C1 segment of cervical spinal cord (tissue), 14 donors: Measurements from ENCODE around the gene USP6NL.

ENCODE experiments used
- DNase-seq, 14 donors: peaks; one replicate each; lab custom pipeline; 2025; lab: John Stamatoyannopoulos, UW

The USP6NL gene

GRCh38 chr10:11617233-11617632 lies 5.8 kb upstream of the USP6NL start:
- DNase-seq, result no peak

- DNase-seq, result no peak
These were observed 4.6 kb upstream of the USP6NL start for GRCh38 chr10:11616021-11616420.

GRCh38 chr10:11615396-11615795 lies 3.9 kb upstream of the USP6NL start:
- DNase-seq, result no peak

- peak in 1 of 14 donors; percentile 37 for DNase-seq
These were observed 861 bp upstream of the USP6NL start for GRCh38 chr10:11612021-11613001.

- peak in 5 of 14 donors; percentile 7 to 74 (median 35) for DNase-seq
These were observed 613 bp downstream of the USP6NL start for GRCh38 chr10:11610826-11611247.

GRCh38 chr10:11610166-11610825 lies 1.2 kb downstream of the USP6NL start:
- no peak for DNase-seq

GRCh38 chr10:11609492-11610093 lies 1.9 kb downstream of the USP6NL start:
- DNase-seq, result no peak

- DNase-seq, result no peak
These were observed 2.4 kb downstream of the USP6NL start for GRCh38 chr10:11609052-11609451.

- DNase-seq, result no peak
These were observed 3.1 kb downstream of the USP6NL start for GRCh38 chr10:11608159-11609013.

GRCh38 chr10:11605807-11606408 lies 5.5 kb downstream of the USP6NL start:
- no peak for DNase-seq

- no peak for DNase-seq
These were observed 6.4 kb downstream of the USP6NL start for GRCh38 chr10:11604865-11605650.

- DNase-seq, result no peak
These were observed 7.7 kb downstream of the USP6NL start for GRCh38 chr10:11603741-11604140.

GRCh38 chr10:11602919-11603523 lies 8.4 kb downstream of the USP6NL start:
- no peak for DNase-seq

- no peak for DNase-seq
These were observed 9.1 kb downstream of the USP6NL start for GRCh38 chr10:11602358-11602757.

GRCh38 chr10:11601670-11602069 lies 9.8 kb downstream of the USP6NL start:
- no peak for DNase-seq

- DNase-seq, result no peak
These were observed 11.2 kb downstream of the USP6NL start for GRCh38 chr10:11600280-11600679.

GRCh38 chr10:11598712-11599397 lies 12.6 kb downstream of the USP6NL start:
- DNase-seq, result no peak

GRCh38 chr10:11597470-11597869 lies 14.0 kb downstream of the USP6NL start:
- DNase-seq, result no peak

GRCh38 chr10:11595395-11595692 lies 16.1 kb downstream of the USP6NL start:
- peak in 1 of 14 donors; percentile 3 for DNase-seq
